Small intestine (tissue), 7 donors: ENCODE measurements around the gene ITGA2. TPM values are rescaled to one million over a fixed set of nuclear protein-coding genes. Genes with fewer than 3 reads are reported as not detected.
A peak's percentile ranks its signal among the peaks of the same experiment; 100 is the strongest.

ENCODE experiments used
- DNase-seq, 2 donors: peaks; one replicate each; pipeline versions ENCODE4 v3.0.0 to v3.0.0-alpha.2; 2013
- FAIRE-seq: peaks from 2 replicates; lab custom pipeline; 2012; peaks lifted over from hg19 to GRCh38; lab: Jason Lieb, UNC
- H3K27ac ChIP-seq, 3 donors: one replicate each; pipeline ENCODE4 v1.5.1; 2013; ENCODE audit warnings: low read length in 2 of 3, mild to moderate bottlenecking in 2 of 3, control low read depth in 1 of 3, inconsistent platforms in 1 of 3, low read depth in 1 of 3, moderate library complexity in 1 of 3
- H3K27me3 ChIP-seq, 3 donors: one replicate each; pipeline ENCODE4 v1.6.1; 2013; ENCODE audit warnings: low read length in 3 of 3, inconsistent platforms in 1 of 3; ENCODE audit not compliant: control insufficient read depth in 3 of 3, insufficient read depth in 3 of 3
- H3K36me3 ChIP-seq, 3 donors: one replicate each; pipeline ENCODE4 v1.6.1; 2013; ENCODE audit warnings: low read length in 3 of 3, inconsistent platforms in 1 of 3, low read depth in 1 of 3, mild to moderate bottlenecking in 1 of 3, moderate library complexity in 1 of 3; ENCODE audit not compliant: control insufficient read depth in 3 of 3, insufficient read depth in 2 of 3
- H3K4me1 ChIP-seq, 3 donors: one replicate each; pipeline ENCODE4 v1.6.1; 2013; ENCODE audit warnings: low read length in 2 of 3, inconsistent platforms in 1 of 3, low read depth in 1 of 3, mild to moderate bottlenecking in 1 of 3, moderate library complexity in 1 of 3; ENCODE audit not compliant: control insufficient read depth in 3 of 3, insufficient read depth in 2 of 3
- H3K4me3 ChIP-seq, 3 donors: one replicate each; pipeline ENCODE4 v1.5.1; 2013; ENCODE audit warnings: low read length in 3 of 3, control low read depth in 1 of 3, inconsistent platforms in 1 of 3, low read depth in 1 of 3, mild to moderate bottlenecking in 1 of 3, moderate library complexity in 1 of 3
- H3K9me3 ChIP-seq, 2 donors: one replicate each; pipeline ENCODE4 v1.6.1; 2013; ENCODE audit warnings: low read depth in 1 of 2, low read length in 1 of 2; ENCODE audit not compliant: control insufficient read depth in 2 of 2, insufficient read depth in 1 of 2
- whole genome bisulfite sequencing, 3 donors: extraction: QIAGEN DNeasy Blood & Tissue Kit; methylation state at CpG; one replicate each; pipeline ENCODE4 v1.1.7; 2013; 5-methylcytosine and 5-hydroxymethylcytosine counted together
- polyA plus RNA-seq, 4 donors: library from polyadenylated mRNA; stranded (reverse) in 3 of 4; unstranded in 1 of 4; fragments of 200-250 nt in 3 of 4; fragments of 120-200 nt in 1 of 4; gene quantifications; one replicate each; pipeline versions ENCODE4 v1.2.1 to v1.2.3, GENCODE V29; 2013
- donor health status: healthy with polysubstance abuse.
- donor health status: control.
- donor health status: control.
- donor health status: Bipolar disorder and iron deficiency.
- donor health status: healthy.

The ITGA2 gene
- polyA plus RNA-seq, 4 donors: 1.8 to 15.2 (median 5.9) TPM

GRCh38 chr5:53038196-53038847 is 49.2 kb downstream of the ITGA2 start:
- Histone ChIP-seq H3K4me1 (peaks cover 0 to 2% (median 0%) of the 10 kb centered on the region in 3 donors), H3K27ac (no peak overlapping the region), H3K27me3 (no peaks in the 10 kb centered on the region), H3K36me3 (no peaks in the 10 kb centered on the region), H3K4me3 (no peak overlapping the region), H3K9me3 (no peaks in the 10 kb centered on the region)
- 68 to 85% (median 74%) methylated on average over 5 of the region's 5 CpGs for WGBS, 3 donors
- FAIRE-seq (no peak), DNase-seq (no peak)

DNA sequence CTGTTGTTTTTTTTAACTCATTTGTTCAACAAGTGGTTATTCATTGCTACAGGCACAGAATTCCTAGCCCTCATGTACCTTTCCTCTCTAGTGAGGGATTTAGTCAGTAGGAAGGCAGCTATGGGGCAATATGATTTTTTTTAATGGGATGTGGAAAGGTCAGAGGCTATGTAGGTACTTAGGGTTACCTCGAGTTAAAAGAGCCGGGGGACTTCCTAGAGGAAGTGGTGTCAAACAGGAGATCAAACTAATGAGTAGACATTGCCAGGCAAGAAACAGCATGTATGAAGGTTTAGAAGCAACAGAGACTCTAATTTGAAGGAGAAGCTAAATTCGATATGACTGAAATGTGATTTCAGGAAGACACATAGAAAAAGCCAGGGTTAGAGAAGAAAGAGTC is 50.7 kb downstream of the ITGA2 start:
- no peaks in the 10 kb centered on the region for H3K36me3 ChIP-seq
- no peaks in the 10 kb centered on the region for H3K9me3 ChIP-seq
- WGBS, 3 donors: 70 to 84% (median 80%) methylated on average over 3 of the region's 3 CpGs
- H3K4me3 ChIP-seq: no peak overlapping the region
- peaks cover 0 to 2% (median 0%) of the 10 kb centered on the region in 3 donors for H3K4me1 ChIP-seq
- FAIRE-seq (no peak), DNase-seq (no peak)
- no peak overlapping the region for H3K27ac ChIP-seq
- H3K27me3 ChIP-seq: no peaks in the 10 kb centered on the region

DNA sequence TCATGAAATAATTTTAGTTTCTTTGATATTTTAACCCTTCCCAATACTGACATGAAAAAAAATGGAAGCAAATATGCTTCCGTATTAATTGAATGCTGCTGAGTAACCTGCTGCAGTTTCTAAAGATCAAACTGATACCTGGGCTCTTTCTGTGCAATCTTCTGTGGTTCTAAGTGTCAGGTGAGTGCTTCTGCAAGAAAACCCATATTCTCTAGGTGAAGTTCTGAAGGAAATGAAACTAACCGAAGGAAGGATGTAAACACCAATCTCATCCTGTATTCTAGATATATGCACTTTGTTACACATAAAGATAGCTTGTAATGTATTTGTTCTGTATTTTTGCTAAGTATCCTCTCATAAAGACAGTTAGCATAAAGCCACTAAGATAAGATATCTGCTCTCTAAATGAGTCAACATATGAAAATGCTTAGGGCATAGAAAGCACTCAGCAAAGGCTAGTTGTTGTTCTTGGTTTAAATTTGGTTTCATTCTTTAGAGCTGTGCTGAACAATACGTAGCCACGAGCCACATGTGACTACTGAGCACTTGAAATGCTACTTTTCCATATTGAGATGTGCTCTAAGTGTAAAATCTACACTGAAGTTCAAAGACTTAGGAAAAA is 52.0 kb downstream of the ITGA2 start:
- DNase-seq (peak in 1 of 2 donors; percentile 27), FAIRE-seq (no peak)
- Histone ChIP-seq H3K27ac (peak overlapping the region in 1 of 3 donors; percentile 20), H3K27me3 (no peaks in the 10 kb centered on the region), H3K36me3 (no peaks in the 10 kb centered on the region), H3K4me3 (no peak overlapping the region), H3K4me1 (peaks cover 0 to 2% (median 0%) of the 10 kb centered on the region in 3 donors), H3K9me3 (no peaks in the 10 kb centered on the region)
- 28 to 44% (median 29%) methylated on average over 4 of the region's 4 CpGs for WGBS, 3 donors

DNA sequence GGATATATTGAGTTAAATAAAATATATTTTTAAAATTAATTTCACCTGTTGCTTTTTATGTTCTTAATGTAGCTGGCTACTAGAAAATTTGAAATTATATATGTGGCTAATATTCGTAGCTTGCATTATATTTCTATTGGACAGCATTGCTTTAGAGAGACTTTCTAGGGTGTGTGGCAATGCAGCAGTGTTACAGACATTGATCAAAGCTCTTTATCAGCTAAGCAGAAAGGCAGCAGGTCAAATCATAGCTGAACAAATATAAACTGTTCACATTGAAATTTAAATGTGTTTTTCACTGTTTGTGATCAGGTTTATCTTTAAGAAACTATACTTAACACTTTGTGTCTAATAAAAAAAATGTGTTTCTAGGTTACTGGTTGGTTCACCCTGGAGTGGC is 52.6 kb downstream of the ITGA2 start:
- Histone ChIP-seq H3K4me1 (peaks cover 0 to 2% (median 0%) of the 10 kb centered on the region in 3 donors), H3K4me3 (no peak overlapping the region), H3K27ac (no peak overlapping the region), H3K9me3 (no peaks in the 10 kb centered on the region), H3K27me3 (no peaks in the 10 kb centered on the region), H3K36me3 (no peaks in the 10 kb centered on the region)
- 53 to 82% (median 61%) methylated on average over 1 of the region's 1 CpG for WGBS, 3 donors
- DNase-seq: no peak
- no peak for FAIRE-seq

DNA sequence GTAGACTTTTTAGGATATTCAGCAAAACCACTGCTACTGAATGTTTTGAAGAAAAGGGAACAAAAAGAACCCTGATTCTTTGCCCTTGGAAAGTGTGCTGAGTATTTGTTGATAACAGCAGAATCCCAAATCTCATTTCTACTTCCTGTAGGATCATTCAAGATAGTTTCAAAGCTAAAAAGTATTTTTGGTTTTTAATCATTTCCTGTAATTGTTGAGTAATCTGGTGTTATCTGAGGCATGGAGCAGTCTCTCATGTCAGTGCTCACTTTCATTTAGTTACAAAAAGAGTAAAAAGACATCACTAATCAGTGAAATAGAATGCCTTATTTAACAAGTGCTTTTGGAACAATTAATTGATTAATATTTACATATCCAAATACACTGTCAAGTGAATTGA is 56.1 kb downstream of the ITGA2 start:
- H3K4me1 ChIP-seq: no peaks in the 10 kb centered on the region
- FAIRE-seq: no peak
- no peak overlapping the region for H3K27ac ChIP-seq
- H3K9me3 ChIP-seq: no peaks in the 10 kb centered on the region
- no peak for DNase-seq
- no peaks in the 10 kb centered on the region for H3K27me3 ChIP-seq
- H3K36me3 ChIP-seq: peaks cover 0 to 1% (median 0%) of the 10 kb centered on the region in 3 donors
- H3K4me3 ChIP-seq: no peak overlapping the region

- no peak for DNase-seq
- Histone ChIP-seq H3K4me1 (no peaks in the 10 kb centered on the region), H3K9me3 (no peaks in the 10 kb centered on the region), H3K27me3 (no peaks in the 10 kb centered on the region), H3K27ac (no peak overlapping the region), H3K4me3 (no peak overlapping the region), H3K36me3 (peaks cover 0 to 8% (median 2%) of the 10 kb centered on the region in 3 donors)
- FAIRE-seq: no peak
- WGBS, 3 donors: 83 to 89% (median 88%) methylated on average over 2 of the region's 2 CpGs
Measured at GRCh38 chr5:53048248-53048647, 59.1 kb downstream of the ITGA2 start.

- no peaks in the 10 kb centered on the region for H3K27me3 ChIP-seq
- no peak for FAIRE-seq
- H3K27ac ChIP-seq: no peak overlapping the region
- H3K4me3 ChIP-seq: no peak overlapping the region
- no peak for DNase-seq
- H3K36me3 ChIP-seq: peaks cover 0 to 9% (median 4%) of the 10 kb centered on the region in 3 donors
- H3K4me1 ChIP-seq: no peaks in the 10 kb centered on the region
- H3K9me3 ChIP-seq: no peaks in the 10 kb centered on the region
- 86 to 92% (median 92%) methylated on average over 2 of the region's 2 CpGs for WGBS, 3 donors
Measured at GRCh38 chr5:53052499-53052898, 63.3 kb downstream of the ITGA2 start.

GRCh38 chr5:53053364-53053763 is 64.2 kb downstream of the ITGA2 start:
- H3K4me3 ChIP-seq: no peak overlapping the region
- H3K9me3 ChIP-seq: no peaks in the 10 kb centered on the region
- FAIRE-seq (no peak), DNase-seq (no peak)
- H3K27ac ChIP-seq: no peak overlapping the region
- no peaks in the 10 kb centered on the region for H3K27me3 ChIP-seq
- no peaks in the 10 kb centered on the region for H3K4me1 ChIP-seq
- WGBS, 3 donors: 93 to 100% (median 97%) methylated on average over 4 of the region's 4 CpGs
- H3K36me3 ChIP-seq: peaks cover 0 to 13% (median 4%) of the 10 kb centered on the region in 3 donors
